ENCODE measurements around the gene CMPK2. TPM values are rescaled to one million over a fixed set of nuclear protein-coding genes. Genes with fewer than 3 reads are reported as not detected.

The CMPK2 gene
- total and polyA plus RNA-seq, 9 of the 15 experiments (the other 6 are each of a cell fraction or from before 2014, with no cell fraction given) = 2.6 to 10.5 (median 5.0) TPM

- TF ChIP-seq YY1 (IDR thresholded peaks at IDR 0.05; ENCODE audit: borderline replicate concordance in 1 of 3, control insufficient read depth in 1 of 3, extremely low read depth in 1 of 3, insufficient read depth in 3 of 3, insufficient read length in 1 of 3, insufficient replicate concordance in 2 of 3, low read depth in 1 of 3, low read length in 2 of 3) (no peak), ZNF175 (CRISPR knock-in tag; IDR thresholded peaks at IDR 0.05; ENCODE audit: low read depth) (peak; percentile 47; the same call in 1 of the 2 replicates), ADNP (tag; IDR thresholded peaks at IDR 0.05) (no peak), EP400 (IDR thresholded peaks at IDR 0.05) (no peak; the same call in 1 of the 2 replicates), HCFC1 (IDR thresholded peaks at IDR 0.05; ENCODE audit: low read depth, low read length) (no peak), ZNF655 (CRISPR knock-in tag; IDR thresholded peaks at IDR 0.05) (no peak), GTF2F1 (IDR thresholded peaks at IDR 0.05; ENCODE audit: low read depth, low read length) (no peak), TCF7L2 (IDR thresholded peaks at IDR 0.05; ENCODE audit: low read depth, low read length) (no peak), NCOA2 (IDR thresholded peaks at IDR 0.05; ENCODE audit: partially characterized antibody in 2 of 2) (peak in 1 of 2 experiments; percentile 46), ZNF584 (CRISPR knock-in tag; IDR thresholded peaks at IDR 0.05; ENCODE audit: low read depth) (no peak; the same call in 1 of the 2 replicates), KDM4B (IDR thresholded peaks at IDR 0.05; ENCODE audit: borderline replicate concordance in 2 of 2, low read depth in 1 of 2) (no peak), RAD51 (IDR thresholded peaks at IDR 0.05; ENCODE audit: borderline replicate concordance, low read depth) (no peak), NR0B1 (IDR thresholded peaks at IDR 0.05; ENCODE audit: partially characterized antibody) (no peak), RBM15 (IDR thresholded peaks at IDR 0.05; ENCODE audit: insufficient read depth, low read length) (no peak), ZNF445 (CRISPR knock-in tag; IDR thresholded peaks at IDR 0.05; ENCODE audit: low read depth) (no peak), THAP7 (CRISPR knock-in tag; IDR thresholded peaks at IDR 0.05) (no peak), MED1 (CRISPR knock-in tag; IDR thresholded peaks at IDR 0.05; ENCODE audit: borderline replicate concordance) (no peak), TFAM (CRISPR knock-in tag; conservative IDR thresholded peaks at IDR 0.05) (no peak), SPI1 (IDR thresholded peaks at IDR 0.05; ENCODE audit: borderline replicate concordance, low read depth, low read length) (no peak), JUND (IDR thresholded peaks at IDR 0.05; ENCODE audit: borderline replicate concordance, low read depth, low read length) (peak; percentile 95), JUND (tag; IDR thresholded peaks at IDR 0.05; ENCODE audit: borderline replicate concordance, low read depth, low read length) (peak; percentile 86; the same call in 2 of the 3 replicates), RBBP5 (IDR thresholded peaks at IDR 0.05; ENCODE audit: borderline replicate concordance, insufficient read depth, low read length, poor library complexity, severe bottlenecking) (peak; percentile 48), NUFIP1 (IDR thresholded peaks at IDR 0.05; ENCODE audit: partially characterized antibody) (no peak), NCOA6 (IDR thresholded peaks at IDR 0.05) (no peak), EHMT2 (IDR thresholded peaks at IDR 0.05) (peak; percentile 60; the same call in 1 of the 2 replicates), ZNF124 (CRISPR knock-in tag; IDR thresholded peaks at IDR 0.05) (no peak), ZFP30 (CRISPR knock-in tag; IDR thresholded peaks at IDR 0.05; ENCODE audit: borderline replicate concordance) (no peak)
Measured at GRCh38 chr2:6885968-6886367, 20.3 kb upstream of the CMPK2 start (continued).

Measured in K562 (cell line).